HG03045 (cell line): Measurements from ENCODE around the gene EREG.
"Not testable (repeated sequence)": the region's sequence is repeated elsewhere in the genome, so short reads cannot be mapped to it uniquely, and the experiment has no call there.

Experiments used
- ATAC-seq: cut with Tn5 transposase; IDR thresholded peaks from one replicate; pipeline ENCODE4 v1.9.1; 2021; ENCODE audit warnings: mild to moderate bottlenecking, moderate library complexity; ENCODE audit not compliant: unreplicated experiment

The EREG gene

DNA sequence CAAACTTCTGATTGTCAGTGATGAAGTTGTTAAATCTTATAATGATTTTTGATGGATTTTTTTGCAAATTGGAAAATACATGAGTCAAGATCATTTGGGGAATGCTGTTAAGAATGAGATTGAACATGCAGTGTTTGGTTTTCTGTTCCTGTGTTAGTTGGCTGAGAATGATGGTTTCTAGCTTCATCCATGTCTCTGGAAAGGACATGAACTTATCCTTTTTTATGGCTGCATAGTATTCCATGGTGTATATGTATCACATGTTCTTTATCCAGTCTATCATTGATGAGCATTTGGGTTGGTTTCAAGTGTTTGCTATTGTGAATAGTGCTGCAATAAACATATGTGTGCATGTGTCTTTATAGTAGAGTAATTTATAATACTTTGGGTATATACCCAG is 24.5 kb upstream of the EREG start:
- ATAC-seq = not testable (repeated sequence)

DNA sequence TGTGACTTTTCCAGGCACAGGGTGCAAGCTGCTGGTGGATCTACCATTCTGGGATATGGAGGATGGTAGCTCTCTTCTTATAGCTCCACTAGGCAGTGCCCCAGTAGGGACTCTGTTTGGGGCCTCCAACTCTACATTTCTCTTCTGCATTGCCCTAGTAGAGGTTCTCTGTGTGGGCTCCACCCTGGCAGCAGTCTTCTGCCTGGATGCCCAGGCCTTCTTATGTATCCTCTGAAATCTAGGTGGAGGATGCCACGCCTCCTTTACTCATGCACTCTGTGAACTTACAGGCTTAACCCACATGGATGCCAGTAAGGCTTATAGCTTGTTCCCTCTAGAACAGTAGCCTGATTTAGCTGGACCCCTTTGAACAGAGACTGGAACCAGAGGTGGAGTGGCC is 20.9 kb upstream of the EREG start:
- no peak for ATAC-seq

DNA sequence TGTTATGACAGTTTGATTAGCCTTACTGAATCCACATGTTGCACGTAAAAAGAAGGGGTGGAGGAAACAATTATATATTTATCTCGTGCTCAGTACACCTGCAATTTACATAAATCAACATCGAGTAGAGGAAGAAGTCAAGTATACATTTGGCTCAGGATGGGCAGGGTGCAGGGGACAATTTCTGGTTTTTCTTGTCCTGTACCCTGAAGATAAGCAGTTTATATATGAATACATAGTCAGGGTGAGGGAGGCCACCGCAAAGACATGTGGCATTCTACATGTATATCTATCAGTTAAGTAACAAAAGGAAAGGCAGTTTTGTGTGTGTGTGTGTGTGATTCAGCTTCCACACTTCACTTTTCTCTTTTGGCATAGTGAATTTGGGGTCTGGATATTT is 11.1 kb upstream of the EREG start:
- ATAC-seq = no peak

DNA sequence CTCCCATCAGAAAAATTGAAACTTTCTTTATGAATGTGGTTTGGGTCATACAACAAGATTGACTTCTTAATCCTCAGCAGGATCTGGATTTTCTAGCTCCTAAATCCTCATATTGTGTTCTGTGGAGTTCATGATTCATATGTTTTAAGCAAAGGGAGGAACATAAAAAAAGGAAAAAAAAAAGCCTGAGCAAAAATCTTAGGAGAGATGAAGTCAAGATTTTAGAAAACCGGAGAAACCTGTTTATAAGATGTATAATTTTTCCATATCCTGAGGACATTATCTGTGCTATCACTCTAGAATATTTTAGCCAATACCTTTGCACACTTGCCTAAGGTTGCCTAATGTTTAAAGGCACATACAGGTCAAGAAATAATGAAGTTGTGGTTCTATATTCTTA is 7.0 kb upstream of the EREG start:
- ATAC-seq = no peak

DNA sequence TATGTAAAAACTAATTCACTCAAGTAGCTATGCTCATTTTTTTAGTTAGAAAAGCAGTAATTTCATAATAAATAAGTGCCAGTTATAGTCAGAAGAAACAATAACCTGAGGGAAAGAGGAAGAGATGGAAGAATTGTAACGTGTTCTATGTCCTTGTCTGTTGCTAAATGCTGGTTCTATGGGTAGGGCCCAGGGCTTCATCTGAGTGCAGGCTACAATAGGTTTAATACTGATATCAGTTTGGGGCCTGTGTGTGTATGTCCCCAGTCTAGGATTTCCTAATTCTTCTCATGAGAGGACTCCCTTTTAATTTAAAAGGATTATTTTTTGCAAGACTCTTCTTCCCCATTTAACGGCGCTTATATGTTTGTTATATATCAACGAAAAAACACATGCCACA is 3.3 kb upstream of the EREG start:
- no peak for ATAC-seq

DNA sequence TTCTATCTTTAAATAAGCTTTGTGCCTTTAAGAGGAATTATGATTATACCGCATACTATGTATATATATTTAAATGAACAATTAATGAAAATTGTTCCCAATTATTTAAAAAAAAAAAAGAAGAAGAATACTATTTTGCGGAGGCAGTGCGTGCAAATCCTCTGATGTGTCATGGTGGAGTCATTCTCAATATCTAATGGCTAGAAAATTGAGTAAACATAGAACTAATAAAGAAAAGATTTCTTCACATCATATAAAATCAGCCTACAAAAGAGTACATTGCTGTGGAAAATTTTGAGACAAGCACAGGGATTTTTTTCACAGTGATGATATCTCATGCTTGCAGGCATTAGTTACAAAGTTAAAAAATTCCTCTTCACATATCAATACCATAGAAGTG is 2.6 kb upstream of the EREG start:
- no peak for ATAC-seq

DNA sequence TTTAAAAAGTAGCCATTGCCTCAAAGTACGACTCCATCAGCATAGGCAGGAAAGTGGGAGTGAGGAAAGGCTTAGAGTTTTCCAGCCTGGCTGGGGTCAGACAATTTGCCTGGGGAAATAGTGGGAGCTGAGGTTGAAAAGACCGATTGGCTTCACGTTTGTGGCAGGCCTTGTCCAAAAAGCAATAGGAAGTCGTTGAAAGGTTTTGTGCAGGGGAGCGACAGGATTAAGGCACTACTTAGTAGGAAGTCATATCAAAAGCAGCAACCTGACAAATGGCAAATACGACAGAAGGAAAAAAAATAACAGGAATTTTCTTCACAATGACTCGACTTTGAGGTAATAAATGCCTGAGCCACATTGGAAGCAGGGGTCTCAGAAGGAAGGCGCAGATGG is 691 bp upstream of the EREG start:
- ATAC-seq = no peak

DNA sequence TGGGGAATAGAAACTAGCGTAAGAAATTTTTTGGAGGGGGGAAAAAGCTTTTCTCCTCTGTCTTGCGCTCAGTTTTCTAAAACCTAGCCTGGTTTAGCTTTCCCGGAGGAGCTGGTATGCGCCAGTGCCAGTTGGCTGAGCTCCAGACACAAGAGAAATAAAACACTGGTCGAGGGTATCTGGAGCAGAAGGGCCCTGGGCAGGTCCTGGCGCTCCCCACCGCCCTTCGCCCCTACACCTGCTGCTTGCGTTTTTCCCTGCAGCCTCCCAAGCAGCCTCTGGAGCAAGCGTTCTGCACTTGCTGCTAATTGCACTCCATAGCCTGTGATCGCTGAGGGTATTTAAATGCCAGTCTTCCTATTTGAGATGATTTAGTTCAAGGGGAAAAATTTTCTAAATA is 816 bp downstream of the EREG start:
- ATAC-seq = no peak

DNA sequence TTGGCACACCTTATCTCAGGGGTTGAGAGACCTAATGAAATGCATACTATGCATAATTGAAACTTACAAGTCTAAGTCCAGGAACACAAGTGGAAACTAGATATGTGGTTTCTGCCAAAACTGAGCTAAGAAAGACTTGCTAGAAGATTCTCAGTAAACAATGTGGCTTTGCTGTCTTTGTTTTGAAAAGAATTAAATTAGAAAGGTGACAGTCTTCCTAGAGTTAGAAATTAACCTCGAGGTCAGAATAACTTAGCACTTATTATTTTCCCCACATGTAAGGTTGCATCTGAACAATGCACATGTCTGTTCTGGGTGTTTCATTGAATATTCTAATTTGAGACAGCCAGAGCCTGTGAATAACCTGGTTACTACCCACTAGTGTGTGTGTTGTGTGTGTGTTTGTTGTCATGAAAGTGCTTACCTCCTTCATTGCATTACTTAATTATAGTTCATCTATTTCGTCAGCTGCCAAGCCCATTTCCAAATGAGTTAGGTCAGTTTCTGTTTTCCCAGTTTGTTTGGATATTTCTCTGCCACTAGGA is 1.5 kb downstream of the EREG start:
- peak; percentile 49 for ATAC-seq

DNA sequence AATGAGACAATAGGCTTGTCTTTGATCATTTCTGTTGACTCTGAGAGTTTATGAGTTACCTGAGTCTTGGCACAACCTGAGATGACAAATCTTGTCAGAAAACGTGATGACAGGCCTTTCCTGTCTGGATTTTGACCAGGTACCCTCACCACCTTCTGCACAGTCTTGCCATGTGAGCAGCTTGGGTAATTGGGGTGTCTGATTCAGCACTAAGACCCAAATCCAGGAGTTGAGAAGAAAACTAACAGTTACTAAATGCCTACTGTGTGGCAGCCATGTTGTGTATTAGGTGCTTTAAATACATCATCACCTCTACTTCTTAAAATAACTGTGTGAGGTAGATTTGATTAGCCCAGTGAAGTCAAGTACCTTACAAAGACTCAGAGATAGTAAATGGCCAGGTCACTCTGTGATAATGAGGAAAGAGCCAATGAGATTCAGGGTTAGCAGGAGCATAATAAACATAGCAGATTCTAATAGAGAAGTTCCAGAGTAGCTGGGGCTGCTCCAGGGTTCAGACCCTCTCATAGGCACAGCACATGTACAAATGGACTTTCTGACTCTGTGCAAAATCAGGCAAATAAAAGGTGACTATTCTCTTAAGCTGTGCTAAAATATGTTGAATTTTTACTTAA is 2.8 kb downstream of the EREG start:
- no peak for ATAC-seq

DNA sequence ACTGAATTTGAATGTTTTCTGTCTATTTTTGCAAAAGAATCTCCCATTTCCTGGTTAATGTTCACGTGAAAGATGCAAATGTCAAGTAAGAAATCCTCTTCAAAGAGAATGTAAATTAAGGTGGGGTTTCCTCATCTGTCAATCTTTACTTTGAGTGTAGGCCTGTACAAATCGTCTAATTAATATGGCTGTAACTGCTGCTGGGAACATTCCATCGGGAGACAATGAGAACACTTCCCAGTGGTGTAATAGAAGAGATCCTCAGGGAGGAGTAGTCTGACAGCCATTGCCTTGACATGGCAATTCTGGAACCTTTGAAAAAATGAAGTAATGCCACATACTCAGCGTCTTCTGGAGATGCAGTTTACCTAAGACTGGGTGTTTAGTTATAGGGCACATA is 3.7 kb downstream of the EREG start:
- ATAC-seq = no peak

DNA sequence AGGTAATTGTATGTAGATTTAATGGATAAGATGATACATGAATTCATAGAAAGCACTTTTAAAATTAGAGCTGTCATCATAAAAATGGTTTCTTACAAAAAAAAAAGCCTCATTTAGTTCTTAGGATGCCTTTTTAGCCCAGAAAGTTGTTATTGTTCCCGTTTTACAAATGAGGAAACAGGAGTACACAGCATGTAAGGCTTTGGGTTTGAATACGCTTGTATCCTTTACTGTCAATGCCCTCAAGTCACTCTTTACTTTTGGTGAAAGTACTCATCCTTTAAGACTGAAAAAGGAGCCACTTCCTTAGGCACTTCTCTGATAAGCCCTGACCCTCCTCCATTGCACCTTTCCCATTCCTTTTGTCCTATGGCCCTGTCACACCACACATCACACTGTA is 4.9 kb downstream of the EREG start:
- no peak for ATAC-seq

DNA sequence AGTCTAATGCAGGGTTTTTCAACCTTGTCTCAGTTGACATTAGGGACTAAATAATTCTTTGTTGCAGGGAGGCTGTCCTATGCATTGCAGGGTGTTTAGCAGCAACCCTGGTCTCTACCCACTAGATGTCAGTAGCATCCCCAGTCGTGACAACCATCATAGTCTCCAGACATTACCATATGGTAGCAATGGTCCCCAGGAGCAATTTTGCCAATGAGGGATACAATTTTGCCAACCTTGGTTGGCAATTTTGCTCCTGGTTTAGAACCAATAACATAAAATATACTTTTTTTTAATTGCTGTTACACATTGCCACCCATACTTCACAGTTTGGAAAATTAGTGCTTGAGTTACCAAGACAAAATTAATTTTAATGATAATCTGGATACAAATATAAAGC is 6.0 kb downstream of the EREG start:
- peak; percentile 85 for ATAC-seq

DNA sequence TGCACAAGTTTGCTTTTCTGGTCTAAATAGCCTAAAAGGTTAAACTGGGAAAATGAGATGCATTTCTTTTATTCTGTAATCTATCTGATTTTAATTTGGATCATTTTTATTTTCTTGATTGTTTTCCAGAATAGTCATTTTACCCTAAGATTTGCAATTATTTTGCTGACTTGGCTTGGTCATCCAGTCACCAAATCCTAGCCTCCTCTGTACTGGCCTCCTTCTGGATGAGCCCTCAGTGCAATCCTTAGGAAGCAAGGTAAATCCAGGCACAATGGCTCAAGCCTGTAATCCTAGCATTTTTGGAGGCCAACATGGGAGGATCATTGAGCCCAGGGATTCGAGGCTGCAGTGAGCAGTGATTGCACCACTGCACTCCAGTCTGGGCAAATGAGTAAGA is 9.2 kb downstream of the EREG start:
- no peak for ATAC-seq

DNA sequence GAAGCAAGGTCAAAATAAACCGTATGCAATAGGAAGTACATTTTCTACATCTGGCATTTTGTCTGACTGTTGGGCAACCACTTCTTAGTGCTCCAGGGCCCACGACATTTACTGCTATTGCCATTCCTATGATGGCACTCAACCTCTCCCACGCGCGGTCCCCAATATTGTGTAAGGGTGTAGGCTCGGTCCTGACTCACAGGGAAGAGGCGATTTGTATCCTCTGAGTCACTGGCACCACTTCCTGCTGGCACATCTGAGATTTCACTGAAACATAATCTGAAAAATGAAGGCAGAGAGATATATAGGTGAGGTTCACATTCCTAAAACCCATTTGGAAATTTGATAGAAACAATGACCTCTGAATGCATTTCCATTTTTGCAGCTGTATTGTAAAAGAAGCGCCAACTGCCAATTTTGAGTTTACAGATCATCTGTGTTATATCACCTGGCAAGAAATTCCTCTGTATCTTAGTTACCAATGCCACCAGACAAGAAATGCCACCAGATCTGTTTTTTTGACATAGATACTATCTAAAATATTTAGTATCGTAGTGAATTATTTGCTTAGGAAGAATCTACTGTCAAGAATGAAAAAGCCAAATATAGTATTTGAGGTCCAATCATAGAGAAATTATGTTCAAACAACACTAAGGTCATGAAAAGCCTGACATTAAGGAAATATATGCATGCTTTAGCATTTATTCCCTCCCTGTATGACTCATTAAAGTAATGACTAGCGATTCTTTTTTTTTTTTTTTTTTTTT is 9.8 kb downstream of the EREG start:
- no peak for ATAC-seq

DNA sequence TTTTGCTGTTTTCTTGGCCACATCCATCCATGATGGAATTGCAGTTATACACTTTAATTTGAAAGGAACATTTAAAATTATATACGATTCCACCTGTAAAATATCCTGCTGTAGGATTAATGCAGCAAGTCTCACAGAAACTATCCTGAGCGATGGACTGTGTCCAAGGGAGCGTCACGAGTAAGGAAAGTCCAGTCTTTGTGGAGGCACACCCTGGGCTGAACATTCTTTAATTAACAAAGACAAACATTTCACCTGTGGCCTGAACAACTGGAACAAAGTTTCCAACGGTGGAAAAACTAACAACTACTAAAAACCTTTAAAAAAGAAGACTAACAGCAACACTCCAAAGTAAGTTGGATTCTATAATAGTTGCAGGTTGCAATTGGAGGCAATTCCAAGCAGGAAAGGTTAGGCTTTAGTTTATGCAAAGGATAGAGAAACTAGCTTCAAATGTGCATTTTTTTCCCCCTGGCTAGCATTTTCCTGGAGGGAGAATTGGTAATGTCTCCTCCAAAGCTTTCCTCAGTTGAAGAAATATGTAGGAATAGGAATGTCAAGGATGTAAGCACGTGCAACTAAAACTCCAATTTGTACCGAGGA is 11.0 kb downstream of the EREG start:
- no peak for ATAC-seq

DNA sequence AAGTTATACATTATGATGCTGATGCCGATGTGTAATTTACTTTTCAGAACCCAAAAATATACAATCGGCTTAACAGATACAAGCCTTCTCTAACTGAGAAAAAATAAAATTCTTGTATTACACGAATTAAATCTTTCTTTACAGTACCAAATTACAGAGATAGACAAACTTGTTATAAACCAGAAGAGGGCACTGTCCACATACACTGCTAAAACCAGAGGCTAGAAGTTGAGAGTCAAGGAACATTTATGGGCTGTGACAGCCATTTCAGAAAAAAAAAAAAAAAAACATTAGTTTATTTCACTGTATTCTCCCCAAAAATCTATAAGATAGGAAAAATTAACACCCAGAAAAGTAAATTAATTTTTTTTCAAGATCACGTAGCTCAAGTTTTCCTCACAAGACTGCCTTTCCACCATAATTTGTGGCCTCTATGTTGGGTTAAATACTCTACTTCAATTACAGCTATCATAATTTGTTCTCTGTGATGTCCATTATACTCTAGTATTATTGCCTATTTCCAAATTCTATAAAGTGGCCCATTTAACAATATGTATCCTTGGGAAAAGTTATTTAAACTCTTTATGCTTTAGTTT is 12.0 kb downstream of the EREG start:
- ATAC-seq = no peak

DNA sequence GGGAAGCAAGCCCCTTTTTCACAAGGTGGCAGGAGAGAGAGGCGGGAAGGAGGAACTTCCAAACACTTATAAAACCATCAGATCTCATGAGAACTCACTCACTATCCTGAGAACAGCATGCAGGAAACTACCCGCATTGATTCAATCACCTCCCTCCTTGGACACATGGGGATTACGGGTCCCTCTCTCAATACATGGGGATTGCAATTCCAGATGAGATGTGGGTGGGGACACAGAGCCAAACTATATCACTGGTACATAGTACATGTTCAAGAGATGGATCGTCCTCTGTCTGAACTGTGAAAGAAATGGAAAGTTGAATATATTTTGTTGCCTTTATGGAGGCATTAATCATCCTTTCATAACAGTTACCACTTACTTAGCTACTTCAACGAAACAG is 12.8 kb downstream of the EREG start:
- no peak for ATAC-seq

DNA sequence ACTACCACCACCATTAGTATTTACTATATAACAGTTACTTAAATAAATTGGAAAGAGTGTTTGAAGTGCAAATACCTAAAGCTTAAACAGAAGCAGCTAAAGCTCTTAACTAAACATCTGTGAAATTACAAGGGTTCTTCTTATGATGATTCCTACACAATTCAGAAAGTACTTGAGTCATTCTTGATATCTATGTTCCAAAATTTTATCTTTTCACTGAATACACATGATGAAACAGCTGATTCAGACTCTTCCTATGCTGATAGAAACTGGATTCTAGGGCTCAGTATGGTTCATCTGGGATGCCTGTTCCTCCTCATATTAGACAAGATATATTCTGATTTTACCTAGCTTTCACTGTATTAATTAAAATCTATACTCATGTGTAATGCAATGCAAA is 13.6 kb downstream of the EREG start:
- ATAC-seq = no peak

DNA sequence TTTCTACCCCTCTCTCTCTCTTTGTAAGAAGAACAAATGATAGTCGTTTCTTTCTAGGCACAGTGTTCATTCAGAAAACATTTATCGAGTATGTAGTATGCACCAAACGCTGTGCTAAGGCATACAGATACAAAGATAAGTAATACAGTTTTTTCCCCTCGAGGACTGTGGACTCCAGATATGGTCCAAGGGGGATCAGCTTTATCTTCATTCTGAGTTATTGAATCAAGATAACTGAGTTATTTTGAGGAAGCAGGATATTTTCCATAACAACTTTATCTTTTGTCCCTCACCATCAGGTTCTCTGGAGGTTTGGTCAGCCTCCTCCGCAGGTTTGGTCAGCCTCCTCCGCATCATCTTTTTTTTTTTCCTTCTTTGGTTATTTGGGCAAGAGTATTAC is 15.0 kb downstream of the EREG start:
- no peak for ATAC-seq

DNA sequence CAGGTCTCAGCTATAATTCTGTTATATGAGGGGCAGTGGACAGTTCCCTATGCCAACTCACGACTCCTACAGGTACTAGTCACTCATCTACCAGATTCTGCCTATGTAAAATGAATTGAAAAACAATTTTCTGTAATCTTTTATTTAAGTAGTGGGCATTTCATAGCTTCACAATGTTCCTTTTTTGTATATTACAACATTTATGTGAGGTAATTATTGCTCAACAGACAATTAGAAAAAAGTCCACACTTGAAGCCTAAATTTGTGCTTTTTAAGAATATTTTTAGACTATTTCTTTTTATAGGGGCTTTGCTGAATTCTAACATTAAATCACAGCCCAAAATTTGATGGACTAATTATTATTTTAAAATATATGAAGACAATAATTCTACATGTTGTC is 20.4 kb downstream of the EREG start:
- ATAC-seq = no peak

DNA sequence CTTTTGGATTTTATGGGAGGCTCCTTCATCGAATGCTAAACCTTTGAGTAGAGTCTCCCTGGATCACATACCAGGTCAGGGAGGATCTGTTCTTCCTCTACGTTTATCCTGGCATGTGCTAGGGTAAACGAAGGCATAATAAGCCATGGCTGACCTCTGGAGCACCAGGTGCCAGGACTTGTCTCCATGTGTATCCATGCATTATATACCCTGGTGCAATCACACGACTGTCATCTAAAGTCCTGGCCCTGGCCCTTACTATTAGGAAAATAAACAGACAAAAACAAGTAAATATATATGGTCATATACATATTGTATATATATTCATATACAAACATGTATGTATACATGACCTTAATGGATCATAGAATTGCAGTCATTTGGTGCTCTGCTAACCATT is 21.2 kb downstream of the EREG start:
- ATAC-seq = no peak
